Cardiac muscle cell (in vitro differentiated cells and primary cell): ENCODE data around the gene BAZ1B. TPM values are rescaled to one million over a fixed set of nuclear protein-coding genes. Genes with fewer than 3 reads are reported as not detected.
A peak's percentile ranks its signal among the peaks of the same experiment; 100 is the strongest.
"Not testable (repeated sequence)": the region's sequence is repeated elsewhere in the genome, so short reads cannot be mapped to it uniquely, and the experiment has no call there.

Source experiments
- DNase-seq, 2 donors: peaks; one replicate each; pipeline versions ENCODE4 v3.0.0 to v3.0.0-alpha.2; 2010 to 2017; ENCODE audit warnings: low read depth in 1 of 2, low spot score in 1 of 2
- H3K27ac ChIP-seq: fragments of 200-600 bp; sonication (generic); 2 replicates; pipeline ENCODE4 v1.5.1; 2016
- H3K27me3 ChIP-seq: fragments of 200-600 bp; sonication (generic); 2 replicates; pipeline ENCODE4 v1.6.0; 2016; ENCODE audit warnings: control low read depth
- H3K36me3 ChIP-seq: fragments of 200-600 bp; sonication (generic); 2 replicates; pipeline ENCODE4 v1.5.1; 2016; ENCODE audit warnings: control low read depth
- H3K4me1 ChIP-seq: fragments of 200-600 bp; sonication (generic); 2 replicates; pipeline ENCODE4 v1.8.1; 2017; ENCODE audit warnings: low read depth, mild to moderate bottlenecking, mixed run types
- H3K4me3 ChIP-seq: fragments of 200-600 bp; sonication (generic); 2 replicates; pipeline ENCODE4 v1.5.1; 2016; ENCODE audit warnings: mild to moderate bottlenecking
- H3K9me3 ChIP-seq: fragments of 200-600 bp; sonication (generic); 2 replicates; pipeline ENCODE4 v1.5.1; 2017; ENCODE audit warnings: low read depth, mild to moderate bottlenecking, control low read depth
- polyA plus RNA-seq: library from polyadenylated mRNA; unstranded; fragments of >200 nt; fragmentation: Nextera tagmentation; extraction: Ambion mirVana; gene quantifications from 2 replicates; pipeline ENCODE4 v1.2.1, GENCODE V29; 2016
- total RNA-seq: library from RNA; depleted of rRNA; stranded (reverse); fragments of >200 nt; gene quantifications from 2 replicates; pipeline ENCODE4 v1.2.3, GENCODE V29; 2016
- TF ChIP-seq, protein P1 (sequence below): IDR thresholded peaks from 2 replicates; pipeline ENCODE4 v1.5.1; 2012; ENCODE audit warnings: low read depth, mild to moderate bottlenecking, low read length

The BAZ1B gene
- total and polyA plus RNA-seq, 2 experiments from 2014 or later = 19.7 to 42.5 TPM

DNA sequence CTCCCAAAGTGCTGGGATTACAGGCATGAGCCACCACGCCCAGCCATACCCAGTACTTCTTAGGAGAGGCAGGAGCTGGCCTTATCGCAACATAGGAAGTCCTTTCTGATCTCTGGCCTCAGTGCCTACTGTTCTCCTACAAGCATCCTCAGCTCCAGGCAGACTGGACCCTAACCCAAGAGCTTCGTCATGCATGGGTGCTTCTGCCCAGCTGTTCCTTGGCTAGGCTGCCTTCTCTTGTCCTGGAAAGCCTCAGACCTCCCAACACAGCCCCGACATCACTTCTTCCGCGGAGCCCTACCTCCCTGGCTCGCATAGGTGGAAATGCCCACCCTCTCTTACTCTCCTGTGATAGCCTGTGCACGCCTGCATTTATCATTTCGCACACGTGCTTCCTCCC lies 19.6 kb upstream of the BAZ1B start:
- Histone ChIP-seq H3K4me1 (no peaks in the 10 kb centered on the region), H3K27ac (no peak overlapping the region), H3K9me3 (no peaks in the 10 kb centered on the region), H3K4me3 (no peak overlapping the region), H3K36me3 (peaks cover 46% of the 10 kb centered on the region), H3K27me3 (no peaks in the 10 kb centered on the region)
- TF ChIP-seq, protein P1, sequence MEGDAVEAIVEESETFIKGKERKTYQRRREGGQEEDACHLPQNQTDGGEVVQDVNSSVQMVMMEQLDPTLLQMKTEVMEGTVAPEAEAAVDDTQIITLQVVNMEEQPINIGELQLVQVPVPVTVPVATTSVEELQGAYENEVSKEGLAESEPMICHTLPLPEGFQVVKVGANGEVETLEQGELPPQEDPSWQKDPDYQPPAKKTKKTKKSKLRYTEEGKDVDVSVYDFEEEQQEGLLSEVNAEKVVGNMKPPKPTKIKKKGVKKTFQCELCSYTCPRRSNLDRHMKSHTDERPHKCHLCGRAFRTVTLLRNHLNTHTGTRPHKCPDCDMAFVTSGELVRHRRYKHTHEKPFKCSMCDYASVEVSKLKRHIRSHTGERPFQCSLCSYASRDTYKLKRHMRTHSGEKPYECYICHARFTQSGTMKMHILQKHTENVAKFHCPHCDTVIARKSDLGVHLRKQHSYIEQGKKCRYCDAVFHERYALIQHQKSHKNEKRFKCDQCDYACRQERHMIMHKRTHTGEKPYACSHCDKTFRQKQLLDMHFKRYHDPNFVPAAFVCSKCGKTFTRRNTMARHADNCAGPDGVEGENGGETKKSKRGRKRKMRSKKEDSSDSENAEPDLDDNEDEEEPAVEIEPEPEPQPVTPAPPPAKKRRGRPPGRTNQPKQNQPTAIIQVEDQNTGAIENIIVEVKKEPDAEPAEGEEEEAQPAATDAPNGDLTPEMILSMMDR = no peak
- no peak for DNase-seq

DNA sequence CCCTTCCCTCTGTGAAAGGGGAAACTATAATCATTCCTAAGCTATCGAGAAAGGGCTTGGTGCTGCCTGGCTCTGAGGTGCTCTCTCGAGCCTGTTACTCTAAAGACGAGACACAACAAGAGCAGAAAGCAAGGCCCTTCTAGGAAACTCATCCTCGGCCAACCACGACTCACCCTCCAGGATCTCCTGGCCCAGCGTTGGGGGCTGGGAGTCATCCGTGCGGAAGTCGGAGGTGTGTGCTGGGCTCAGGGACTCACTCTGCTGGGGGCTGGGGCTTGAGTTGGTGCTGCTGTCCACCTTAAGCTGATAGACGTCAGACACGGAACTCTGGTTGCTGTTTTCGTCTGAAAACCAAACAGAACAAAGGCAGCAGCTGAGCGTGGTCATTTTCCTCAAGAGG lies 17.6 kb upstream of the BAZ1B start:
- H3K4me3 ChIP-seq = no peak overlapping the region
- TF ChIP-seq, protein P1 = no peak
- DNase-seq = no peak
- no peak overlapping the region for H3K27ac ChIP-seq
- no peaks in the 10 kb centered on the region for H3K27me3 ChIP-seq
- peaks cover 47% of the 10 kb centered on the region for H3K36me3 ChIP-seq
- no peaks in the 10 kb centered on the region for H3K9me3 ChIP-seq
- no peaks in the 10 kb centered on the region for H3K4me1 ChIP-seq

DNA sequence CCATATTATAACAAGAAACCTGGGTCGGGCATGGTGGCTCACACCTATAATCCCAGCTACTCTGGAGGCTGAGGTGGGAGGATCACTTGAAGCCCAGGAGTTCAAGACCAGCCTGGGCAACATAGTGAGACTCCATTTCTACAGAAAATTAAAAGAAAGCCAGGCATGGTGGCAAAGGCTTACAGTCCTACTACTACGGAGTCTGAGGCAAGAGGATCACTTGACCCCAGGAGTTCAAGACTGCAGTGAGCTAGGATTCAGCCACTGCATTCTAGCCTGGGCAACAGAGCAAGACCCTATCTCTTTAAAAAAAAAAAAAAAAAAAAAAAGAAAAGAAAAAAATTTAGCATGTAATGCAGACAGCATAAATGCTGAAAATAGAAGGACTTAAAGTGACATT lies 16.4 kb upstream of the BAZ1B start:
- not testable (repeated sequence) for H3K9me3 ChIP-seq, H3K27me3 ChIP-seq, H3K4me3 ChIP-seq, H3K27ac ChIP-seq, H3K4me1 ChIP-seq, DNase-seq
- H3K36me3 ChIP-seq = peaks cover 47% of the 10 kb centered on the region

DNA sequence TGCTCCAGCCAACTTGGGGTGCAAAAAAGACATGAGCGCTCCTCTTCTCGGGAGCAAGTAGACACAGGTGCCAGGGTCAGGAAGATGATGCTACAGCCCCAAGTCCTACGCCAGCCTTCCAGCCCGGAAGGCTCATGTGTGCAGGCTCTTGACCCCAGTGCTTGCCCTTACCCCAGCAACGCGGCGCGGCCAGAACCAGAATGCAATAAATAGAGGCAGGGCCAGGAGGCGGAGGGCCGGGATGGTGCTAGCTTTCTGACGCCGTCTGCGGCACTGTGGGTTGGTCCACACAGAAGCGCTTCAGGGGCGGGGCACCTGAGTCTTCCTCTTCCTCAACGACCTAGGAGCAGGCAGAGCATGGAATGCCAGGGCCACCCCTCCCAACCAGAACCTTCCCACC lies 15.0 kb upstream of the BAZ1B start:
- Histone ChIP-seq H3K36me3 (peaks cover 36% of the 10 kb centered on the region), H3K27me3 (no peaks in the 10 kb centered on the region)

DNA sequence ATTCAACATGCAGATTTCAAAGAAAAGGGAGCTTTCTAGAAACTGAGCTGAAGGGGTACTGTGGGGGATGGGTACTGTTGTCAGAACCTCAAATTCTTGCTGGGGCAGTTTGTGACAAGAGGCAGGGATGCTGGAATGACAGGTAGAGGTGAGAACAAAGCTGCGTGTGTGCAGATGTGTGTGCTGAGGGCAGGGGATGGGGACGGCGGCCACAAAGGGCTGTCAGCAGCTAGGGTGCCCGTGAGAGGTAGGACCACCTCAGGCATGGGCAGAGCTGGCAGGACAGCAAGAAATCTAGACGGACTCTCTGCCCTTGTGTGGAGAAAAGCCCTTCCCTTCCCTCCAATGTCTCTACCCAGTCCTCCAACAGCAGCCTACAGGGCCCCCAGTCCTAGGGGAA lies 14.4 kb upstream of the BAZ1B start:
- DNase-seq = no peak
- H3K27me3 ChIP-seq = no peaks in the 10 kb centered on the region
- peaks cover 32% of the 10 kb centered on the region for H3K36me3 ChIP-seq
- no peaks in the 10 kb centered on the region for H3K4me1 ChIP-seq
- no peak overlapping the region for H3K4me3 ChIP-seq
- TF ChIP-seq, protein P1 = no peak
- H3K27ac ChIP-seq = peak overlapping the region; percentile 13
- H3K9me3 ChIP-seq = no peaks in the 10 kb centered on the region

More for the DNA sequence above, 15.0 kb upstream of the BAZ1B start:
- TF ChIP-seq, protein P1 = no peak
- H3K9me3 ChIP-seq = no peaks in the 10 kb centered on the region
- no peak overlapping the region for H3K27ac ChIP-seq
- no peak for DNase-seq
- H3K4me3 ChIP-seq = no peak overlapping the region
- H3K4me1 ChIP-seq = no peaks in the 10 kb centered on the region

DNA sequence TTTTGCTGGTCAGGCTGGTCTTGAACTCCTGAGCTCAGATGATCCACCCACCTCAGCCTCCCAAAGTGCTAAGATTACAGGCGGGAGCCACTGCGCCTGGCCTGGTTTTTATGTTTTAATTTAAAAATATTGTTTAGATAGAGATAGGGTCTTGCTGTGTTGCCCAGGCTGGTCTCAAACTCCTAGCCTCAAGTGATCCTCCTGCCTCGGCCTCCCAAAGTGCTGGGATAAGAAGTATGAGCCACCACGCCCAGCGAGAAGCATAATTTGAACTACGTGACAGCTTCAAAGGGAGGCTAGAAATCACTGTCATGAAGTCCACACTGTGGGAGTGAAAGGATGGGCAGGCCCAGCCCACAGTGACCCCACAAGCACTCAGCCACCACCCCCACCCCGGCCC lies 13.8 kb upstream of the BAZ1B start:
- H3K9me3 ChIP-seq, DNase-seq, H3K27me3 ChIP-seq, H3K4me1 ChIP-seq, H3K27ac ChIP-seq, H3K4me3 ChIP-seq: not testable (repeated sequence)
- peaks cover 32% of the 10 kb centered on the region for H3K36me3 ChIP-seq

DNA sequence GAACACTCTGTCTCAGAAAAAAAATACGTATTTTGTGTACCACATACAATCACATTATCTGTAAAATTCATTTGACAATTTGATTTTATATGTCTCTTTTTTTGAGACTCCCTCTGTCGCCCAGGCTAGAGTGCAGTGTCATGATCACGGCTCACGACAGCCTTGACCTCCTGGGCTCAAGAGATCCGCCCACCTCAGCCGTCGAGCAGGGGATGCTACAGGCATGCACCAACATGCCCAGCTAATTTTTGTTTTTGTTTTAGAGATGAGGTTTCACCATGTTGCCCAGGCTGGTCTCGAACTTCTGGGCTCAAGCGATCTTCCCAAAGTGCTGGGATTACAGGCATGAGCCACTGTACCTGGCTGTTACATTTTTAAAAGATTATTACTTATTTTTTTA lies 11.6 kb upstream of the BAZ1B start:
- Histone ChIP-seq H3K9me3 (no peaks in the 10 kb centered on the region), H3K4me3 (no peak overlapping the region), H3K36me3 (peaks cover 16% of the 10 kb centered on the region), H3K4me1 (no peaks in the 10 kb centered on the region), H3K27me3 (no peaks in the 10 kb centered on the region), H3K27ac (no peak overlapping the region)
- TF ChIP-seq, protein P1 = no peak
- DNase-seq = no peak
